GM21576 (cell line): Measurements from ENCODE around the gene AP1S1.

Experiments
- ATAC-seq: cut with Tn5 transposase; IDR thresholded peaks from one replicate; pipeline ENCODE4 v1.9.1; 2021; ENCODE audit warnings: mild to moderate bottlenecking, moderate library complexity; ENCODE audit not compliant: unreplicated experiment

Gene AP1S1

DNA sequence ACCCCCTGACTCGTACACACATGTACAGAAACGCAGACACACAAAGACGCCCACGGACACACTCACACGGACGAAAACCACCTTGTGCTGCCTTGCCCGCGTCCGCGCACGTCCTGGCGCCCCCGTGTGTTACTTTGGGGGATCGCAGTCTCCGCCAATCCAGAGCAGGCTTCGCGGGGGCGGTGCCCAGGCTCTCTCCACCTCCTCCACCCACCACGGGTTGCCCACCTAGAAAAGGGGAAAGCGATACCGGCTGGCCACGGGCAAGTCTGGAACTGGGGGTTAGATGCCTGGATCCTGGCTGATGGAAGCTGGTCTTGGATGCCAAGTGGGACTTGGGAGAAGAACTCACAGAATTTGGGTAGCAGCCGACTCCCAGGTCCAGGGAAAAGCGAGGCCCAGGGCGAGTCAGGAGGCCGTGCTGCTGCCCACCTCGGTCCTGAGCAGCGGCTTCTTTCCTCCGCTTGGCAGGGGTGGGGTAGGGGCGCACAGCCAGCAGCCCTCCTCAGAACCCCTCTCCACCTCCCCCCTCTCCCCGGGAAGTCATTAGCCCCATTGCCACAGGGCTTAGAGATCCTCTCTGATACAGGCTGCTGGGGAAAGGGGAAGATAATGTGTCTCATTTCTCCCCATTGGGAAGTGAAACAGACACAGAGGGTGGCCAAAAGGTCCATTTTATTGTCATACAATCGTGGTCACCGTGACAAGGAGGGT lies 15.7 kb downstream of the AP1S1 start:
- no peak for ATAC-seq

DNA sequence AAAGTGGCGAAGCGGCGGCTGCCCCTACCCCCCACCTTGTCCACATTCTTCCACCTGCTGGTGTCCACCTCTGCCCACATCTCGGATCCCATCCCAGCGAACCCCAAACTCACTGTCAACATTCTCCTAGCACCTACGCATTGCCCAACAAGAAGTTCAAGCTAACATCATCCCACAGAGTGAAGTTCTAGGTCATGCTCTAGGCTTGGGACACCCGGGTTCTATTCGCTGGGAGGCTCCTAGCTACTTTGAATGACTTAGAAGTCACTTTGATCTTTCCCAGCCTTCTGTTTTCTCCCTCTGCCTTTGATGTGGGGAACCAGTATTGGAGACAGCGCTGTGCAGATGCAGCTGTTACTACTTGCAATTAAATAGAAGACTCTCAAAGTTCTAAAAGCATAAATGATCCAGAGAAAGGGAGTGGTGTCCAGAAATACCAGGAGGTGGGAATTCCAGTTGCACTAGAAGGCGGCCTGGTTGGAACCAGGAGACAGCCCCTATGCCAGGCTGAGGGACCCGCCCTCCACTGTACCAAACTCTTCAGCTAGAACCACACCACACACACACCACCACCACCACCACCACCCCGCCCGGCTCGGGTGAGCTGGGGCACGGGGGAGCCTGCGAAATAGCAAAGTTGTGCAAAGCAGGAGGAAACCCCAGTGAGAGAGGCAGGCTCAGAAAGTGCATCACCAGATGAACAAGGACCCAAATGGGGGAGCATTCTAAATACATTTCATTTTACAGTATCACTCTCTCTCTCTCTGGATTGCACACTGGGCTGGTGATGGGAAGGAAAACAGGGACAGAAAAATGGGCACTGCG lies 16.6 kb downstream of the AP1S1 start:
- ATAC-seq: no peak

DNA sequence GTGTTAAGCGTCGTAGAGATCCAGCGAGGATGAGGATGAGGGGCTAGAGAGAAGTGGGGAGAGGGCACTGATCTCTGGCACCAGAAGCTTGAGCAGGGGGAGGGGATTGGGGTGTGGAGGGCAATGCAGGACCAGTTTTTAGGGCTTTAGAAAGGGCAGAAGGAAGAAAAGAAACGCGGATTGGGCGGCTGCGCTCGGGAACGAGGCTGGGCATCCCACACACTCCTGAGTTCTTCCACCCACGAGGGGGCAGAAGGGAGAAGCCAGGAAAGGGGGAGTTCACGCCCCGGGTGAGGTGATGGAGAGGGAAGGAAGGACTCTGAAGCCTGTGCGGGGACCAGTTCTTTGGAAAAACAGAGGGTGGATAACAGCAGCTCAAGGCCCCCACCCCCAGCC lies 17.2 kb downstream of the AP1S1 start:
- ATAC-seq: no peak

DNA sequence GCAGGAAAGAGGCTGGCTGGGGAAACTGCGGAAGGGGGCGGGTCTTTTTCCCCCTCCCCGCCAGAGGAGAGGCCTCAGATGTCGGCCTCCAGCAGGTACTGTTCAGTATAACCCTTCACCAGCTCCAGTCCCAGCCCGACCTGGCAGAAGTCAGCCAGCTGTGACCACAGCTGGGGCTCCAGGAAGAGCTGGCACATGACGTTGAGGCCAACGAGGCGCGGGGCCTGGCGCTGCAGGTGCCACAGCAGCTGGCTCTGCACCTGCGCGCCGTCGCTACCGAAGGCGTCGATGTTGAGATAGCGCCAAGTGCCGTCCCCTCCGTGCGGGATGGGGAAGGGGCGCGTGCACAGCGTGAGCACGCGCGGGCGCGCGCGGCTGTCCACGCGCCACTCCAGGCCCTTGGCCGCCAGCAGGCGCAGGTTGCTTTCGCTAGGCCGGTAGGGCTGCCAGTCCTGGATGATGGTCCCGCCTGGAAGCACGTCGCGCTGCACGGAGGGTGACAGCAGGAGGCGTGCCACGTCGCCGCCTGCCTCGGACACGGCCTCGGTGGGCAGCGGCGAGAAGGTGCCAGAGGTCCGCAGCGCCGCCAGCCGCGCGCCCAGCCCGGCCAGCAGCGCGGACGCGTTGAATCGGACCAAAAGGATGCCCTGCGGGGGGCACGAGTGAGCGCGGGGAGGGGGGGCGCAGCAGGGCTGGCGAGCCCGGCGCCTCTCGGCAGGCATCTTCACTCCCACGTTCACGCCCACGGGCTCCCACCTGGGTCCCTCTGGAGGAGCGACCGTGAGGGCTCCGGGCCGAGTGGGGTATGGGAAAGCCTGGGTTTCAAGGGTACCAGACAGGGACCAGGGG lies 18.0 kb downstream of the AP1S1 start:
- ATAC-seq: no peak

DNA sequence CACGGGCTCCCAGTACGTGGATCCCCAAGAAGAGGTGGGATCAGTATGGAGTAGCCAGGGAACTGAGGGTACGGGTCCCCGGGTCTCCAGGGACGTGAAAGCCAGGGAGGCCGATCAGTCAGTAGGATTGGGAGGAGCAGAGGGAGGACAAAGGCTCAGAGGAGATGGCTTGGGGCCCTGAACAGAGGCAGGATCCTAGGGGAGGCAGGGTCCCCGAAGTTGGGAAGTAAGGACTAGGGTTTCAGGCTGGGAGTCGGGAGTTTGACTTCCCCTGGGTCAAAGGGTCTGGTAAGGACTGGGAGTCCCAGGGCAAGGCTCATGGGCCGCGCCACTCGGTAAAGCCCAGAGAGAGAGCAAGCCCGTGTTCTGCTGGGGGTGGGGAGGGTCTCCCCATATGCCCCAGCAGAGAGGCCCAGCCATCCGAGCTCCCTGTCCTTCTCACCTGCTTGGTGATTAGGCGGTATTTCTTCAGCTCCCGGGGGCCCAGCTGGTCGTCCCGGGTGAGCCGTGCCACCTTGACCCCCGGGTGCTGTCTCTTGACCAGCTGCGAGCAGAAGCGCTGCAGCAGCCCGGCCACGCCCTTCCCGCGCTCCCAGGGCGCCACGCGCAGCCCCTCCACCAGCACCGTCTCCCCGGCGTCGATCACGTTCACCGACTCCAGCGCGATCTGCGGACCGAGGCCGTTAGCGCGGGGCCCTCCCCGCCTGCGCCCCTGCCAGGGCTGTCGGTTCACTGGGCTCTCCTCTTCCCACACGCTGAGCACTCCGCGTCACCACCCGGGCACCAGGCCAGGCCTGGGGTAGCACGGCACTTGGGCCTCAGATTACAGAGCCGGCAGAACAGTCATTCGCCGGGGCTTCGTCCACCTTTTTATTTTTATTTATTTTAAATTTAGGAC lies 18.8 kb downstream of the AP1S1 start:
- no peak for ATAC-seq

DNA sequence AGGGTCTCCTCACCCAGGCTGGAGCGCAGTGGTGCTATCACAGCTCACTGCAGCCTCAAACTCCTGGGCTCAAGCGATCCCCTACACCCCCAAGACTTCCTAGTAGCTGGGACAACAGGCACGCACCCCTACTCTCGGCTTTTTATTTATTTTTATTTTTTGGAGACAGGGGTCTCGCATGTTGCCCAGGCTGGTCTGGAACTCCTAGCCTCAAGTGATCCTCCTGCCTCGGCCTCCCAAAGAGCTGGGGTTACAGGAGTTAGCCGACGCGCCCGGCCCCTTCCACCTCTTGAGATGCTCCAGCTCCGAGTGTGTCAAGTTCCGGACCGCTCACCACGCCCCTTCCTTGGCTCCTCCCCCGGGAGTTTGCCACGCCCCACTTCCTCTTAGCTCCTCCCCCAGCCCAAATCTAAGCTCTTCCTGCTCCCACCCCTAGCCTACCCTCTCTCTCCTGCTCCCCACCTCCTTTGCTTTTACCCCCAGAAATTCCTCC lies 19.5 kb downstream of the AP1S1 start:
- ATAC-seq: no peak

DNA sequence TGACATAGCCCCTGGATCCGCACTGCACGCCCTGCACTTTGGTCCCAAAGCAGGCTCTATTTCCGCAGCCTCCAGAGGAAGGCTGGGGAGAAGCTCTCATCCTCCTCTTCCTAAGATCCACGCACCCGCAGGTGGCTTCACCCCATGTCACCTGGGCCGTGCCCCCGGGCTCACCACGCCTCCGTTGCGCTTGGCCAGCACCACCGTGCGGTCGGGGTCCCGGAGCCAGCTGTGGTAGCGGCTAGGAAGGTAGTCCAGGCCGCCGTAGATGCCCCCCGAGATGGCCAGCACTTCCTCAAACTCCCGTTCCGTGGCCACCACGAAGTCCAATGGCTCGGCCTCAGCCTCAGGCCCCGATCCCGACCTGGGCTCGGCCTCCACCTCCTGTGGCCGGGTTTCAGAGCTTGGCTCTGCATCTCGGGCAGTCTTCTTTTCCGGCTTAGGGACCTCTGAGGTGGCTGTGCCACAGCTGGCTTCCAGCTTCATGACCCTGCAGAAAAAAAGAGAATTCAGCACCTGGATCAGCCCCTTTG lies 20.1 kb downstream of the AP1S1 start:
- no peak for ATAC-seq

DNA sequence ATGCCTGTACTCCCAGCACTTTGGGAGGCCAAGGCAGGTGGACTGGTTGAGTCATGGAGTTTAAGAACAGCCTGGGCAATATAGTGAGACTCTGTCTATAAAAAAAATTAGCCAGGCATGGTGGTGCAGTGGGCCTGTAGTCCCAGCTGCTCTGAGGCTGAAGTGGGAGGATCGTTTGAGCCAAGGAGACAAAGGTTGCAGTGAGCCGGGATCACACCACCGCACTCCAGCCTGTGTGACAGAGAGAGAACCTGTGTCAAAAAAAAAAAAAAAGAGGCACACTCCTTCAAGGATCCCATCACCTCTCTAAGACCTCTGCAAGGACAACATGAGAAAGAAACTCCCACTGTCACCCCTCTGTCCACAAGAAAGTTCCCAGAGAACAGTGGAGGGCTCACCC lies 21.4 kb downstream of the AP1S1 start:
- no peak for ATAC-seq

DNA sequence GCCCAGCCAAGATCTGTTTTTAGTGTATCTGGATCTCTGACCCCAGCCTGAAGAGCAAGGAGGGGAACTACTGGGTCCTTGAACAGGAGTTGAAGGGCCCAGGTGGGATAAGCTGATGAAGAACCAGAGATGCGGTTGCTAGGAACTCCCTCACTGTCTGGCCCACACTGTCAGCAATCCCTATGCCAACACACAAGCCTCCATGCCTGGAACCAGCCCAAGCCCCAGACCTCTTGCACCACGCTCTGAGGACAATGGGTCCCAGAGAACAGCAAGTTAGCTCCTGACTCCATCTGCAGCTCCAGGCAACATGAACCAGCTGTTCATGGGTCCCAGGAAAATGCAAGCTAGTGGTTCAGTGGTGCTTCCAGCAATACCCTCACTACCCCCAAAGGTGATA lies 23.4 kb downstream of the AP1S1 start:
- no peak for ATAC-seq

DNA sequence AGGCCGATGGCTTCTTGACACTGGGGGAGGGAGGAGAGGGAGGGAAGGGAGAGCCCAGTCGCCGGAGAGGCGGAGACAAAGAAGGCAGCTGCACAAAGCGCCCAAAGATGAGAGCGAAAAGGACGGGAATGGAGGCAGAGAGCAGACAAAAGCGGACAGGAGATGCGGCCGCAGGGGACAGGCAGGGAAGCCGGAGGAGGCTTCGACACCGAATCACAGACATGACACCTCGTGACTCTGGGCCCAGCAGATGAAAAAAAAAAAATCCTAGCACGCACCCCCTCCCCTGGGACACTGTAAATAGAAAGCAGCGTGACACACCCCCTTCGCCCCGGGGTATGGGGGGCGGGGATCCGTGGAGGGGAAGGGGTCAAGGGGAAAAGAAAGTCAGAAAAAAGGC lies 24.8 kb downstream of the AP1S1 start:
- ATAC-seq: no peak

DNA sequence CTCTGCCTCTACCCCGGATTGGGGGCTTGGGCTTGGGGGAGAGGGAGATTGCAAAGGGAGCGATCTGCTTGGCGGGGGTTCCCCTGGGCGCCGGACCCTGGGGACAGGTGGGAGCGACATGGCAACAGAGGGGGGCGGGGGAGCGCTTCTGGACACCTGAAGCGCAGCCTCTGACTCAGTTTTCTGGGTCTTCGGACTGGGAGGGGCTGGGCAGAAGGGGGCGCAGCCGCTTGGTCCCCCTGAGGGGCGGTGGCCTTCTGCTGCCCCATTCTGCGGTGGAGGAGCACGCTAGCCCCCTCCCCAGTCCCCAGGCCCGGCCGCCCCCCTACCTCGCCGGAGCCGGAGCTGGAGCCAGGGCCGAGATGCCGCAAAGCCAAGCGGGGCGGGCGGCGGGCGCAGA lies 25.4 kb downstream of the AP1S1 start:
- ATAC-seq: no peak

DNA sequence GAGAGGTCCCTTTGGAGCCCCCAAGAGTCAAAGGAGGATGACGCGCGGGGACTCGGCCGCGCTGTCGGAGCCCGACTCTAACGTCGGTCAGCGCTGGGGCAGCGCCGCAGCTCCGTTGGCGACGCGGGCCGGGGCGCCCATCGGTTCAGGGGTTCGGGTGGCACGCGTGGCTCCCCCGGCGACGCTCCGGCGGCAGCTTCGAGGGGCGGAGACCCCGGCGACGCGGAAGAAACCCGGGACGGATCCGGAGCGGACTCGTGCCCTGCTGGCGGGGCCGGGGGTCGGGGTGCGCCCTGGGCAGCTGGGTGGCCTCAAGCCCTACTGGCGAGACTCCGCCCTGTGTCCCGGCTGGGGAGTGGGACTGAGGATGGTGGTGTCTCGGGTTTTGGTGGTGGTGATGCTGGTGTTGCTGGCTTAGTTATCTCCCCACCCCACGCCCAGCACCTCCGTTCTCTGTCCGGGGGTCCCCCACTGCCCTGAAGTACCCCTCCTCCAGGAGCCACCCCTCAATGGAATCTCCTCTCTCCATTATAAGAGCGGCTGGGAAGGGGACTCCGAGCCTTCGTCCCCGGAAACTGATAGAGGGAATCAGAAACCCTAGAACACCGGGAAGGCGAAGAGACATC lies 26.0 kb downstream of the AP1S1 start, which contains the start of gene NAT16:
Gene NAT16, minus strand, starts transcription at position 164 of the 626 bp plus-strand sequence. CDS start 5,486 bp downstream, outside the sequence.
- ATAC-seq: no peak

DNA sequence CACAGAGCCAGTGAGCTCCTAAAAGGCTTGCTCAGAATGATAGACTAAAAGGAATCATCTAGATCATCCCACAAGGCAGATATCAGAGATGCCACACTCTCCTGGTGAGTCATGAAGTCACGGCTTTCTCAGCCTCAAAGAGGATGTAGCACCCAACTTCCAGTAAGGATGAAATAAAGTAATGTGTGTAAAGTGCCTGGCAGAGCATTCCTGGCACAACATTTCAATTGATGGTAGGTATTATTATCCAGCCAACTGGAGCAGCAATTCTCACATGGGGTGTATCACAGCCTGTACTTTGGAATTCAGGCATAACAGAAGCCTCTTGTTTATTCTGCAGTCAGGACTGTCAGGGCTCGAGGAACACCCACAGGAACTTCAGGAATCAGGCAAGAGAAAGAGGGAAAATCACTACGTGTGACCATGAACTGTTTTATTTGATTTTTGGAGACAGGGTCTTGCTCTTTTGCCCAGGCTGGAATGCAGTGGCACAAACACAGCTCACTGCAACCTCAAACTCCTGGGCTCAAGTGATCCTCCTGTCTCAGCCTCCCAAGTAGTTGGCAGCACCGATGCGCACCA lies 31.1 kb downstream of the AP1S1 start:
- ATAC-seq: no peak

DNA sequence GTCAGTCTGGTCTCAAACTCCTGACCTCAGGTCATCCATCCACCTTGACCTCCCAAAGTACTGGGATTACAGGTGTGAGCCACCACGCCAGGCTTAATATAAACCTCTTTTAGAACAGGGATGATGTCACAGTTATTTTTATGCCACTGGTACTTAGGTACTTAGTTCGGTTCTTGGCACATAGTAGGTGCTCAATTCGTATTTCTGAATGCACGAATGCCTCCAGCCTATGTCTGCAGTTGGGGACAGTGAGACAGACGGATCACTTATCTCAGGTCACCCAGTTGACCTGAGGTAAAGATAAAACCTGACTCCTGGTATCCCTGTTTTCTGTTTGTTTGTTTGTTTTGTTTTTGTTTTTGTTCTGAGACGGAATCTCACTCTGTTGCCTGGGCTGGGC lies 31.9 kb downstream of the AP1S1 start:
- ATAC-seq: no peak

DNA sequence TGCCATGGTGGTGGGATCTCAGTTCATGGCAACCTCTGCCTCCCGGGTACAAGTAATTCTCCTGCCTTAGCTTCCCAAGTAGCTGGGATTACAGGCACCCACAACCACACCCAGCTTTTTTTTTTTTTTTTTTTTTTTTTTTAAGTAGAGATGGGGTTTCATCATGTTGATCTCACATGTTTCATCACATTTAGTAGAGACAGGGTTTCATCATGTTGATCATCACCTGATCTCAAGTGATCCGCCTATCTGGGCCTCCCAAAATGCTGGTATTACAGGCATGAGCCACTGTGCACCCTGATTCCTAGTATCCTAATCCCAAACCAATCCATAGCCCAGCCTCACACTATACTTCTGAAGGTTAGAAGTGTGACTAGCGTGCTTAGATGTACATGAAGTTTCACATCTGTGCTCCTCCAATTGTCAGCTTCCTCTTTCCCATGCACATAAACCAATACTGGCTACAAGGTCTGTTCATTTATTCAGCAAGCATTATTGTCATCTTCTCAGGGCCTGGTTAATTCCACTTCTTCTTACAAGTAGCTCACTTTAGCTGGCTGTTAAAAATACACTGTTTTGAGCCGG lies 32.7 kb downstream of the AP1S1 start:
- no peak for ATAC-seq

DNA sequence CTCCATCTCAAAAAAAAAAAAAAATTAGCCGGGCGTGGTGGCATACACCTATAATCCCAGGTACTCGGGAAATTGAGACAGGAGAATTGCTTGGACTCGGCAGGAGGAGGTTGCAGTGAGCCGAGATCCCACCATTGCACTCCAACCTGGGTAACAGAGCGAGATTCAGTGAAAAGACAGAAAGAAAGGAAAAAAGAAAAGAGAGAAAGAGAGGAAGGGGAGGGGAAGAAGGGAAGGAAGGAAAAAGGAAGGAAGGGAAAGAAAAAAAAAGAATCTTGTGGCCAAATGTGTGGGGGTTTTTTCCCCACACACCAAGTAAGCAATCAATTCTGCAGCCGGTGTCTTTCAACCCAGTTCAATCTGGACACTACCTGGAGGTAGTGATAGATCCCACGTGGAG lies 34.8 kb downstream of the AP1S1 start:
- ATAC-seq: no peak

DNA sequence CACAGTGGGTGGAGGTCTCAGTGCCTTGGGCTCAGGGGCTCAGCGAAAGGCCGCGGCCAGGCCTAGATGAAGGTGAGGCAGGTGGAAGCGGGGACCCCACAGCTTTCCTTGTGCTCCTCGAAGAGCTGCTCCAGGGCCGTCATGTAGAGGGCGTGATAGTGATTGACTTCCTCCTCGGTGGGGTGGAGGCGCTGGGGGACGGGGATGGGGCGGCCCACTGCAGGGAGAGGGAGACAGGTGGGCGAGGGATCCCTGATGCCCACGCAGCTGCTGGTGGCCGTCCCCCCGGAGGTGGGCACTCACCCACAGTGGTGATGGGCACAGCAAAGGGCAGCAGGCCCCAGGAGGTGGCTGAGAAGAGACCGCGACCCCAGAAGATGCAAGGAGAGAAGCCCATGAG lies 41.6 kb downstream of the AP1S1 start:
- no peak for ATAC-seq

DNA sequence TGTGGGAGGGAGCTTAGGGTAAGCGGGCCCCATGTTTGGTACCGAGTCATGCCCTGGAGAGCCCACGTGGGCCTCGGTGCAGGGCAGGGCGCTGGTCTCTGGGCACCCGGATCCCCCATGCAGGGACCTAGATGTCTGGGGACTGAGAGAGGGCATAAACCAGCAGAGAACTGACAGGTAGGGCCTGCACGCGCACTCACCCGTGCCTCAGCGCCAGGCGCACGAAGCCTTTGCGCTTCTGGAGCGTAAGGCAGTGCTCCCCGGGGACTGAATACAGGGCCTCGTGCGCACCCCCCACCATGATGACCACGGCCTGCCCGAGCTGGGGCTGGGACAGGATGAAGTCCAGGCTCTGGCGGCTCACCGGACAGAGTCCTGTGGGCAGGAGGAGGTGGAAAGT lies 43.7 kb downstream of the AP1S1 start:
- ATAC-seq: no peak

DNA sequence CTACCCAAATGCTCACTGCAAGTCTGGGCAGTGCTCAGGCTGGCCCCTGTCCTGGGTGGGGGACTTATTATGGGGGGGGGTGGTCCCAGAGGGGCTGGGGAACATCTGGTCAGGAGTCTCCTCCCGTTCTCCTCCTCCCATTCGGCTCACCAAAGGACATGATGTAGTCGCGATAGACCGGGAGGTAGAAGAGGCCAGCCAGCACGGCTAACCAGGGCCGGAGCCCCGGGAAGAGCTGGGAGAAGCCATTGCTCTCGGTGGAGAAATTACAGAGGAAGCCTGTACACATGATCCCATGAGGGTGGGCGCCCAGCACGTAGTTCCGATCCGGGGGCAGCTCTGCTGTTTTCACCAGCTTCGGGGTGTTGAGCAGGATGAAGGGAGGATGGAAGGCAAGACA lies 44.2 kb downstream of the AP1S1 start:
- no peak for ATAC-seq
